SK-N-SH treated with all-trans-retinoic acid at 6 μM for 48 hours (cell line): ENCODE data around the gene NOSIP.

Experiments
- ATAC-seq: fragments of 200-7000 bp; cut with Tn5 transposase; 3 replicates; pipeline ENCODE4 v1.9.1; 2020; ENCODE audit warnings: mild to moderate bottlenecking, moderate library complexity
- ARNTL ChIP-seq: fragments of 450-650 bp; formaldehyde crosslinking; IDR thresholded peaks from 2 replicates; pipeline ENCODE4 v1.5.0; 2020; ENCODE audit warnings: low read depth, mild to moderate bottlenecking, moderate library complexity, borderline replicate concordance
- CSRNP3 ChIP-seq: fragments of 250-450 bp; sonication (Bioruptor Pico); IDR thresholded peaks from 2 replicates; pipeline ENCODE4 v1.5.1; 2021; ENCODE audit warnings: mild to moderate bottlenecking, moderate library complexity
- ESRRG ChIP-seq: fragments of 250-450 bp; sonication (Bioruptor Pico); IDR thresholded peaks from 2 replicates; pipeline ENCODE4 v1.6.1; 2021; ENCODE audit warnings: mild to moderate bottlenecking
- ISL1 ChIP-seq: fragments of 250-450 bp; sonication (Bioruptor Pico); IDR thresholded peaks from 2 replicates; pipeline ENCODE4 v2.1.2; 2022; ENCODE audit warnings: mild to moderate bottlenecking, moderate library complexity
- PATZ1 ChIP-seq: fragments of 250-450 bp; sonication (Bioruptor Pico); IDR thresholded peaks from 2 replicates; pipeline ENCODE4 v1.8.0; 2020; ENCODE audit warnings: mild to moderate bottlenecking, moderate library complexity, borderline replicate concordance
- POU6F1 ChIP-seq: fragments of 250-450 bp; sonication (Bioruptor Pico); IDR thresholded peaks from 2 replicates; pipeline ENCODE4 v1.8.0; 2021; ENCODE audit warnings: low read depth, mild to moderate bottlenecking, moderate library complexity, borderline replicate concordance
- PPARA ChIP-seq: fragments of 250-450 bp; sonication (Bioruptor Pico); IDR thresholded peaks from 2 replicates; pipeline ENCODE4 v1.5.0; 2020; ENCODE audit warnings: mild to moderate bottlenecking, borderline replicate concordance
- RARB ChIP-seq: fragments of 250-450 bp; sonication (Bioruptor Pico); IDR thresholded peaks from 2 replicates; pipeline ENCODE4 v1.8.0; 2021; ENCODE audit warnings: mild to moderate bottlenecking, moderate library complexity
- SNAI2 ChIP-seq: fragments of 250-450 bp; sonication (Bioruptor Pico); IDR thresholded peaks from 2 replicates; pipeline ENCODE4 v1.5.0; 2020; ENCODE audit warnings: mild to moderate bottlenecking, moderate library complexity
- TCF4 ChIP-seq: fragments of 250-450 bp; sonication (Bioruptor Pico); IDR thresholded peaks from 2 replicates; pipeline ENCODE4 v1.8.0; 2021; ENCODE audit warnings: mild to moderate bottlenecking, moderate library complexity, borderline replicate concordance
- TSHZ2 ChIP-seq: fragments of 250-450 bp; sonication (Bioruptor Pico); IDR thresholded peaks from 2 replicates; pipeline ENCODE4 v1.5.0; 2020; ENCODE audit warnings: mild to moderate bottlenecking, moderate library complexity
- ZFP3 ChIP-seq: fragments of 250-450 bp; sonication (Bioruptor Pico); IDR thresholded peaks from 2 replicates; pipeline ENCODE4 v1.5.0; 2020; ENCODE audit warnings: mild to moderate bottlenecking, moderate library complexity
- ZFP30 ChIP-seq: fragments of 450-650 bp; formaldehyde crosslinking; IDR thresholded peaks from 2 replicates; pipeline ENCODE4 v1.5.0; 2022; ENCODE audit warnings: mild to moderate bottlenecking, moderate library complexity
- ZNF565 ChIP-seq: fragments of 450-650 bp; formaldehyde crosslinking; conservative IDR thresholded peaks from 2 replicates; pipeline ENCODE4 v1.5.0; 2020; ENCODE audit warnings: low read depth, mild to moderate bottlenecking, moderate library complexity
- ZNF70 ChIP-seq: fragments of 450-650 bp; formaldehyde crosslinking; IDR thresholded peaks from 2 replicates; pipeline ENCODE4 v1.5.0; 2020; ENCODE audit warnings: mild to moderate bottlenecking, moderate library complexity

NOSIP gene

GRCh38 chr19:49585023-49585422 lies 4.7 kb upstream of the NOSIP start:
- no peak for TF ChIP-seq CSRNP3
- TF ChIP-seq RARB = no peak
- TF ChIP-seq ZNF565 (CRISPR knock-in tag) = no peak
- no peak for ATAC-seq

GRCh38 chr19:49583239-49583638 lies 2.9 kb upstream of the NOSIP start:
- no peak for TF ChIP-seq ZNF565 (CRISPR knock-in tag)
- no peak for ATAC-seq

GRCh38 chr19:49581007-49581508 lies 702 bp upstream of the NOSIP start, which contains the start of gene PRRG2:
TSS of gene PRRG2 (plus strand) at chr19:49581316. CDS start at chr19:49583220, 1,904 bp downstream.
- TF ChIP-seq ARNTL (CRISPR knock-in tag) (no peak), POU6F1 (CRISPR knock-in tag) (no peak), SNAI2 (CRISPR knock-in tag) (no peak), PATZ1 (CRISPR knock-in tag) (no peak), ESRRG (CRISPR knock-in tag) (no peak), TSHZ2 (no peak), ZNF70 (CRISPR knock-in tag) (no peak), PPARA (CRISPR knock-in tag) (no peak)
- no peak for ATAC-seq

GRCh38 chr19:49579947-49580263 lies 451 bp downstream of the NOSIP start:
- TF ChIP-seq TCF4 = no peak
- TF ChIP-seq PATZ1 (CRISPR knock-in tag) = no peak
- TF ChIP-seq ZFP3 (CRISPR knock-in tag) = no peak
- no peak for TF ChIP-seq ZFP30 (CRISPR knock-in tag)
- no peak for TF ChIP-seq RARB
- TF ChIP-seq CSRNP3 = no peak
- no peak for TF ChIP-seq PPARA (CRISPR knock-in tag)
- TF ChIP-seq ISL1 (CRISPR knock-in tag) = no peak
- TF ChIP-seq ARNTL (CRISPR knock-in tag) = no peak
- TF ChIP-seq TSHZ2 = no peak
- TF ChIP-seq, all 23 proteins: peak for 0
- peak; percentile 28 for ATAC-seq
